Erythroblast (primary cell): ENCODE measurements around the gene BACH2.
"Not testable (repeated sequence)": the region's sequence is repeated elsewhere in the genome, so short reads cannot be mapped to it uniquely, and the experiment has no call there.

Source experiments
- DNase-seq, 2 experiments: peaks; one replicate each; lab custom pipeline; 2025; lab: John Stamatoyannopoulos, UW
- GATA1 ChIP-seq: IDR thresholded peaks from 2 replicates; pipeline ENCODE4 v1.6.1; 2011; ENCODE audit warnings: low read depth, mild to moderate bottlenecking, control low read depth, low read length, moderate library complexity
- POLR2A ChIP-seq: IDR thresholded peaks from 2 replicates; pipeline ENCODE4 v1.6.1; 2011; ENCODE audit warnings: mild to moderate bottlenecking, low read length

Gene BACH2

GRCh38 chr6:90296341-90297114 is at the start of gene BACH2:
TSS of gene BACH2 (minus strand) at chr6:90296843. CDS start at chr6:90008844, 287,999 bp downstream.
- TF ChIP-seq POLR2A: no peak
- TF ChIP-seq GATA1: no peak

DNA sequence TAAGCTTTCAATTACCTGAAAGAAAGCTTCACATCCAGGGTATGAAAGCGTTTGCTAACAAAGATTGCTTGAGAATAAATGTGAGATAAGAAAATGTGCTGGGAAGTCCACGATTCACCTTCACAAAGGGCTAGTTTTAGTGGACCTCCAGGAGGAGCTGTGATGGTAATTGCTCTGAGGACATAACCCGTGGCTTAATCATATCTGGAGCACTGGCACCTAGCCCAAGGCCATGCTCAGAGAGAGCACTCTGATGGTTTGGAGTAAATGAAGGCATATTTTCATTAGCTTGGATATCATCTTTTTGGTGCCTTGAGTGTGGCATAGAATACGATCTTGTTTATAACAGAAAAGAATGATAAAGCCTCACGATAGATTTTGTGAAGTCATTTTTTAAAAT is 46.9 kb upstream of the BACH2 start:
- peak in 1 of 2 experiments; percentile 3 for DNase-seq
- TF ChIP-seq GATA1 (no peak), POLR2A (no peak)

More at GRCh38 chr6:90296341-90297114, at the start of gene BACH2:
- DNase-seq: peak; percentile 87 to 90

GRCh38 chr6:90338409-90338808 is 41.8 kb upstream of the BACH2 start:
- TF ChIP-seq POLR2A (no peak), GATA1 (no peak)
- no peak for DNase-seq

DNA sequence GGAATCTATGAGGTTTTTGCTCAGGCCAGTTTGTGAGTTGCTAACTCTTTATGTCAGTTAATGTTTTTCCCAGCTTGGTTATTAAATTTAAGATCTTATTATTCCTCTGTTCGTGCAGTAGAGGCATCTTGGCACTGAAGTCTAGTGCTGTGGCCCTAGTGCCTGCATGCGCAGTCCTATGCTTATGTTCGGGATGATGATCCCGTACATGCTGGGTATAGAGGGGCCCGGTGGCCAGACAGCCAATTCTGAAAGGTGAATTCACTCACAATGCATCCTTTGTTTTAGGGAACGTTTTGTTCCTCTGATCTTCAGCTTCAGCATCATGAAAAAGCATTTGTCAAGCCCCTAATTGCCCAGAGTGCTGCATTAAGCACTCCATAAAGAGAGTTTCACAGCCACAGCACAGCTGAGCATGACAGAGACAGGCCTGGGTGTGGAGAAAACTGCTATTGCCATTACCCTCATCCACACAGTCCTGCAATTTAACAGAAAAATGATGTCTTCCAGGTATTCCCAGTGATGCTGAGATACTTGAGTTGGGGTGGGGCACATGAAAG is 39.8 kb upstream of the BACH2 start:
- no peak for TF ChIP-seq POLR2A

GRCh38 chr6:90333928-90334327 is 37.3 kb upstream of the BACH2 start:
- TF ChIP-seq GATA1 (no peak), POLR2A (no peak)
- no peak for DNase-seq

More for the DNA sequence above, 39.8 kb upstream of the BACH2 start:
- no peak for DNase-seq

DNA sequence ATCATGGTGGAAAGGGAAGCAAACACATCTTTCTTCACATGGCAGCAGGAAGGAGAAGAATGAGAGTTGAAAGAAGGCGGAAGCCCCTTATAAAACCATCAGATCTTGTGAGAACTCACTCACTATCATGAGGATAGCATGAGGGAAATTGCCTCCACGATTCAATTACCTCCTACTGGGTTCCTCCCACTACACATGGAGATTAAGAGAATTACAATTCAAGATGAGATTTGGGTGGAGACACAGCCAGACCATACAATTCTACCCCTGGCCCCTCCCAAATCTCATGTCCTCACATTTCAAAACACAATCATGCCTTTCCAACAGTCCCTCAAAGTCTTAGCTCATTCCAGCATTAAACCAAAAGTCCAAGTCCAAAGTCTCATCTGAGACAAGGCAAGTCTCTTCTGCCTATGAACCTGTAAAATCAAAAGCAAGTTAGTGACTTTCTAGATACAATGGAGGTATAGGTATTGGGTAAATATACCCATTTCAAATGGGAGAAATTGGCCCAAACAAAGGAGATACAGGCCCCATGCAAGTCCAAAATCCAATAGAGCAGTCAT is 36.4 kb upstream of the BACH2 start:
- not testable (repeated sequence) for DNase-seq

DNA sequence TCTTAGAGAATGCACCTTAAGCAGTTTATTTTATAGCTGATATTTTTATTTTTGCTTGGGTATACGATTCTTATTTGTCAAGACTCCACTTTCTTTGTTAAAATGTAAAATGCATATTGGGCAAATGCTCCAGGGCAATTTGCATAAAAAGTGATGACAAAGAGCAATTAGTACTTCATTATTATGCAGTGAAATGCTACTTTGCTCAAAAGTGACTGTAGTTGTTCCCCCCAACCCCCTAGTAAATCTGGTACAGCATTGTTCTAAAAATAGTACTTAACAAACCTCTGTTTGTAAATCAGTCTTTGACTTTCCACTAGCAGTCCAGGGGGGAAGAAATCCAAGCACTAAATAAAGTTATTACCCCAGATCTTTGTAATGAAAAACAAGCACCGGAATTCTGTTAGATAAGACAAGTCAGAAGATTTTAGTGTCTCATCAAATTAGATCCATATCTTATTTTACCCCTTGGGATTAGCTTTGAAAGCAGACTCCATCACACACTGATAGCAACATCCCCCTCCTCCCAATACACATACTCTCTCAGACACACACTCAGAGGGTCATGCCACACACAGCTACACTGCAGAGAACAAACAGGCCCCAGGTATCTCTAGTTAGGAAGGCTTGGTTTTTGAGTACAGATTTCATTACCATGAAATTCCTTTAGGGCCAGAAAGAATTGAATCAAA is 32.9 kb upstream of the BACH2 start:
- DNase-seq: no peak
- TF ChIP-seq GATA1 (no peak), POLR2A (no peak)

- DNase-seq: peak in 1 of 2 experiments; percentile 3
- no peak for TF ChIP-seq GATA1
- no peak for TF ChIP-seq POLR2A
These were observed 31.4 kb upstream of the BACH2 start for GRCh38 chr6:90328004-90328403.

DNA sequence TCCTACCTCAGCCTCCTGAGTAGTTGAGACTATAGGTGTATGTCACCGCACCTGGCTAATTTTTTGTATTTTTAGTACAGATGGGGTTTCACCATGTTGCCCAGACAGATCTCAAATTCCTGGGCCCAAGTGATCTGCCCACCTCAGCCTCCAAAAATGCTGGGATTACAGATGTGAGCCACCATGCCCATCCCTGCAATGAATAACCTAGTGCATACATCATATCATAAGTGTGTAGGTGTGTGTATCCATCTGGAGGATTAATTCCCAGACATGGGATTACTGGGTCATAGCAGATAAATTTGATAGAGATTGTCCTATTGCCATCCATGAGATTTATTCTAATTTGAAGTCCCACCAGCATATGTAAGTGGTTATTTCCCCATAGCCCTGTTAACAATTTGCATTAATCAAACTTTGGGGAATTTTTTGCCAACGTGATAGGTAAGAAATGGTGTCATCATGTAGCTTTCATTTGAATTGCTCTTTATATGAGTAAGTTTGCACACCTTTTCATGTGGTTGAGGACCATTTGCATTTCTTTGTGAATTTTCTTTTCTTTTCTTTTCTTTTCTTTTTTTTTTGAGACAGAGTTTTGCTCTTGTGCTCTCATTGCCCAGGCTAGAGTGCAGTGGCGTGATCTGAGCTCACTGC is 29.9 kb upstream of the BACH2 start:
- no peak for TF ChIP-seq GATA1
- no peak for TF ChIP-seq POLR2A
- no peak for DNase-seq

- no peak for DNase-seq
- no peak for TF ChIP-seq POLR2A
- no peak for TF ChIP-seq GATA1
These were observed 27.1 kb upstream of the BACH2 start for GRCh38 chr6:90323706-90324105.

DNA sequence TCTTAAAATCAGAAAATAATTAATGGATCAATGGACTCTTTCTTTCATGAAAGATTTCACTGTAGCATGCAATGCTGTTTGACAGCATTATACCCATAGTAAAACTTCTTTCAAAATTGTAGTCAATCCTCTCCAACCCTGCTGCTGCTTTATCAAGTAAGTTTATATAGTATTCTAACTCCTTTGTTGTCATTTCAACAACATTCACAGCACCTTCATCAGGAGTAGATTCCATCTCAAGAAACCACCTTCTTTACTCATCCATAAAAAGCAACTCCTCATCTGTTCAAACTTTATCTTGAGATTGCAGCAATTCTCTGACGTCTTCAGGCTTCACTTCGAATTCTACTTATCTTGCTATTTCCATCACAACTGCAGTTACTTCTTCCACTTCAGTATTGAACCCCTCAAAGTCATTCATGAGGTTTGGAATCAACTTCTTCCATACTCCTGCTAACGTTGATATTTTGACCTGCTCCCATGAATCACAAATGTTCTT is 26.4 kb upstream of the BACH2 start:
- no peak for DNase-seq
- TF ChIP-seq GATA1 (no peak), POLR2A (no peak)

DNA sequence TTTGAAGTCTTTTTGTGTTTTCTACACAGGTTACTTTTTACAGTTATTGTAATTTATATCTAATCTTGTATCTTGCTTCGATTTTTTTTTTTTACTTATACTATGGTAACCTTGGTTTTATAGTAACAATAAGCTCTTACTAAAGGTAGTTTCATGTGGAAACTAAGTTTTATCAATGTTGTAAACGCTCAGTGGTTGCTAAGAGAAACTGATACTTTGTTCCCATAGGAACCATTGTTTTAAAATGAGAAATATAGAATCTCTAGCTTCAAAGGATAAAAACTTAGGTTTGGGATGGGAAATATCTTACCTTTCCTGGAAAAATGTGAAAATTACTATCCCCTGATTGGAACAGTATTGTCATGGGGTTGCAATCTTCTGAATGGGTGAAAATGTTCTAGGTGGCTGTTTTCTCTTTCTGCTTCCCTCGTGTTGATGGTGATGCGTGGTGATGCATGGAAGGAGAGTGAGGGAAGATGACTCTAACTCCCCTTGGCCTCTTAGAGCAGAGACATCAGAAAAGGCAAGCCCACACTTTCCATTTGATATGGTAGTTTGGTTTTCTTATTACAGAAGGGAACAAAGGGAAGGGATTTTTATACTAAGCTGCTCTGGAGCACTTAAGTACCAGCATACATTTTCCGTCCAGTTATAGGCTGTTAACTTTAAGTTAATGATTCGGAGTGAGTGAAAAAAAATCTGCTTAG is 23.5 kb upstream of the BACH2 start:
- DNase-seq: no peak
- TF ChIP-seq GATA1 (no peak), POLR2A (no peak)

DNA sequence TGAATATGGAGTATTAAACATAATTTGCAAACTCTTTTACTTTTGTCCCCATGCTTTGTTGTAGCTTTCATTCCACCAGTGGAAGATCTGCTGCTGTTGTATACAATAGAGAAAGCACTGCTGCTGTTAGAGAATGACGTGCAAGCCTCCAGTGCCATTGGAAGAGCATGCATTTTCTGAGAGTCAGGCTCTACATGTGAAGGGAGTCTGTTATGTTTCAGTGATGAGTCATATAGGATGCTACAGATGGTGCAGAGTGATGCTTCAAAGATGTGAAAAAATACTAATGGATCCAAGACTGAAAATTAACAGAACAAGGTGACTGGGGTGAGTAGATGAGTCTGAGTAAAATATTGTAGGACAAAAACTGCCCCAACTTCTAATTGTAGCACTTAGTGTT is 22.4 kb upstream of the BACH2 start:
- no peak for DNase-seq
- TF ChIP-seq GATA1 (no peak), POLR2A (no peak)
